ENCODE measurements around the gene TNFAIP2. TPM values are rescaled to one million over a fixed set of nuclear protein-coding genes. Genes with fewer than 3 reads are reported as not detected.
A peak's percentile ranks its signal among the peaks of the same experiment; 100 is the strongest.
"Not testable (repeated sequence)": the region's sequence is repeated elsewhere in the genome, so short reads cannot be mapped to it uniquely, and the experiment has no call there.

The TNFAIP2 gene
- total RNA-seq, 1 experiment from 2014 or later: 20.5 TPM

GRCh38 chr14:103151270-103151945, 28.1 kb downstream of the TNFAIP2 start:
- peak; percentile 43 for DNase-seq (ENCODE audit: low read depth)

GRCh38 chr14:103155010-103155409, 31.7 kb downstream of the TNFAIP2 start:
- DNase-seq (ENCODE audit: low read depth): peak; percentile 83

- not testable (repeated sequence) for DNase-seq (ENCODE audit: low read depth)
Observed at GRCh38 chr14:103155416-103155815, 32.2 kb downstream of the TNFAIP2 start.

GRCh38 chr14:103155826-103156394, 32.6 kb downstream of the TNFAIP2 start:
- DNase-seq (ENCODE audit: low read depth): no peak

- no peak for DNase-seq (ENCODE audit: low read depth)
Observed at GRCh38 chr14:103156651-103157378, 33.6 kb downstream of the TNFAIP2 start.

GRCh38 chr14:103157969-103158368, 34.7 kb downstream of the TNFAIP2 start:
- no peak for DNase-seq (ENCODE audit: low read depth)

- DNase-seq (ENCODE audit: low read depth): no peak
Observed at GRCh38 chr14:103158688-103159087, 35.4 kb downstream of the TNFAIP2 start.

- DNase-seq (ENCODE audit: low read depth): no peak
Observed at GRCh38 chr14:103160321-103161053, 37.2 kb downstream of the TNFAIP2 start.

GRCh38 chr14:103161054-103161397, 37.8 kb downstream of the TNFAIP2 start:
- DNase-seq (ENCODE audit: low read depth): no peak

GRCh38 chr14:103163199-103163598, 39.9 kb downstream of the TNFAIP2 start:
- DNase-seq (ENCODE audit: low read depth): no peak

GRCh38 chr14:103164006-103164405, 40.7 kb downstream of the TNFAIP2 start:
- DNase-seq (ENCODE audit: low read depth): no peak

GRCh38 chr14:103164779-103165178, 41.5 kb downstream of the TNFAIP2 start:
- no peak for DNase-seq (ENCODE audit: low read depth)

GRCh38 chr14:103165323-103165722, 42.1 kb downstream of the TNFAIP2 start:
- no peak for DNase-seq (ENCODE audit: low read depth)

- no peak for DNase-seq (ENCODE audit: low read depth)
Observed at GRCh38 chr14:103169954-103170353, 46.7 kb downstream of the TNFAIP2 start.

- DNase-seq (ENCODE audit: low read depth): not testable (repeated sequence)
Observed at GRCh38 chr14:103171206-103171605, 47.9 kb downstream of the TNFAIP2 start.

- no peak for DNase-seq (ENCODE audit: low read depth)
Observed at GRCh38 chr14:103172921-103173320, 49.7 kb downstream of the TNFAIP2 start.

- not testable (repeated sequence) for DNase-seq (ENCODE audit: low read depth)
Observed at GRCh38 chr14:103173887-103174286, 50.6 kb downstream of the TNFAIP2 start.

GRCh38 chr14:103176176-103176575, 52.9 kb downstream of the TNFAIP2 start:
- DNase-seq (ENCODE audit: low read depth): not testable (repeated sequence)

GRCh38 chr14:103177376-103177775, 54.1 kb downstream of the TNFAIP2 start:
- no peak for DNase-seq (ENCODE audit: low read depth)

GRCh38 chr14:103178521-103178920, 55.3 kb downstream of the TNFAIP2 start:
- DNase-seq (ENCODE audit: low read depth): no peak

GRCh38 chr14:103179094-103179493, 55.8 kb downstream of the TNFAIP2 start:
- DNase-seq (ENCODE audit: low read depth): no peak

GRCh38 chr14:103180331-103180730, 57.1 kb downstream of the TNFAIP2 start:
- no peak for DNase-seq (ENCODE audit: low read depth)
